AG09319 (cell line): ENCODE results near the gene MRO.

Experiments
- DNase-seq: peaks from one replicate; pipeline ENCODE4 v3.0.0-alpha.2; 2010; ENCODE audit warnings: low read depth; ENCODE audit errors: extremely low read depth
- CTCF ChIP-seq: IDR thresholded peaks from 2 replicates; pipeline ENCODE4 v1.5.1; 2011; ENCODE audit warnings: low read depth, mild to moderate bottlenecking, inconsistent platforms, low read length, moderate library complexity

MRO gene

GRCh38 chr18:50819728-50820378 is at the start of gene MRO:
MRO (minus strand) TSS chr18:50820016; CDS start chr18:50809400, 10,616 bp downstream.
- DNase-seq = peak; percentile 31
- no peak; the same call in none of the 2 replicates for TF ChIP-seq CTCF

- no peak for DNase-seq
- TF ChIP-seq CTCF = no peak
Observed at GRCh38 chr18:50869150-50869549, 49.3 kb upstream of the MRO start.

GRCh38 chr18:50866765-50867164 is 46.9 kb upstream of the MRO start:
- no peak for DNase-seq
- peak; percentile 28 for TF ChIP-seq CTCF

GRCh38 chr18:50863840-50864375 is 44.1 kb upstream of the MRO start:
- TF ChIP-seq CTCF = no peak
- DNase-seq = no peak

- TF ChIP-seq CTCF = no peak
- DNase-seq = no peak
Observed at GRCh38 chr18:50862401-50862800, 42.6 kb upstream of the MRO start.

- no peak for TF ChIP-seq CTCF
- DNase-seq = no peak
Observed at GRCh38 chr18:50861617-50862016, 41.8 kb upstream of the MRO start.

- no peak for TF ChIP-seq CTCF
- DNase-seq = no peak
Observed at GRCh38 chr18:50859793-50860555, 40.2 kb upstream of the MRO start.
